Measurements from ENCODE around the gene TENM3.

Gene TENM3

GRCh38 chr4:182832352-182833120 is 589.3 kb downstream of the TENM3 start:
- no peaks in the 10 kb centered on the region for H3K79me2 ChIP-seq (ENCODE audit: insufficient read depth, low read length)
- no peaks in the 10 kb centered on the region; the same call in 1 of the 2 replicates for H3K27me3 ChIP-seq (ENCODE audit: insufficient read depth, low read length)
- no peak overlapping the region for H3K27ac ChIP-seq (ENCODE audit: low read depth, low read length, poor library complexity, severe bottlenecking)
- H3K4me1 ChIP-seq (ENCODE audit: insufficient read depth, low read length, severe bottlenecking), result no peaks in the 10 kb centered on the region
- H3F3A ChIP-seq (ENCODE audit: insufficient read depth, low read length), result no peaks in the 10 kb centered on the region
- no peak overlapping the region for H2AFZ ChIP-seq (ENCODE audit: low read length)
- H3K9me2 ChIP-seq (ENCODE audit: low read depth, low read length), result no peaks in the 10 kb centered on the region
- TF ChIP-seq EZH2 (IDR thresholded peaks at IDR 0.05; ENCODE audit: borderline replicate concordance, low read length), result no peak
- no peak for TF ChIP-seq CTCF (IDR thresholded peaks at IDR 0.05; ENCODE audit: low read length)
- H3K36me3 ChIP-seq (ENCODE audit: insufficient read depth, low read length), result no peaks in the 10 kb centered on the region
- H3K9me3 ChIP-seq (ENCODE audit: low read length), result no peaks in the 10 kb centered on the region
- no peak overlapping the region for H3K9ac ChIP-seq (ENCODE audit: low read length)
- H3K4me2 ChIP-seq (ENCODE audit: low read length), result no peak overlapping the region
- no peaks in the 10 kb centered on the region for H4K20me1 ChIP-seq (ENCODE audit: insufficient read depth, low read length)
- no peak overlapping the region for H3K4me3 ChIP-seq (ENCODE audit: low read depth, low read length, poor library complexity, severe bottlenecking)

DNA sequence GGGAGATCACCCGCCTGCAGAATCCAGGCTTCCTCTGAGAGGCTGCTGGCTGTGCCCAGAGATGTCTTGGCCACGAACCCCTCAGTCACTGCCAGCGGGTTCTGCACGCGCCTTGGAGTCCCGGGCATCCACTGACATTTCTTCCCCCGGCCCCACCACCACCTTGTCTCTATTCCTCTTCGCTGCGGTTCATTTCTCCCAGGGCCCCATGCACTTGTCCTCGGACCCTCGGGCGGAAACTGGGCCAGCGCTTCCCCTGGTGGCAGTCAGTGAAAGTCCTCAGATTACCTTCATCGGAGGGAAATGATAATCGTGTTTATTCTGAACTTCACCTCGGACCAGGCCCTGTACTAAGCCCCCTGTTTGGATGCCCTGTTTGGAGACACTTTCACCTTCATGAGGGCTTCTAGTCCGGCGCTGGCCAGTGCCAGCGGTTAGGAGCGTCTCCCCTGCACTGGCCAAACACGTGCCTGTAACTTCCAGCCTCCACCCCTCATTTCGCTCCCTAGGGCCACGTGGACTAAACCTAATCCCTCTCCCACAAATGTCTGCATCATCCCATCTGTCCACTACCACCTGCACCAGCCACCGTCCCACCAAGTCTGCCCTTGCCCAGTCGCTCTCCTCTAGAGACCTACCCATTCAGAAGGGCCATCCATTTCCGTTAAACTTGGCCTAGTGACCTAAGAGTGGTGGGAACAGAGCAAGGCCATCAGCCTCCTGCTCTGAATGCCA is 592.0 kb downstream of the TENM3 start:
- no peaks in the 10 kb centered on the region for H3K4me1 ChIP-seq (ENCODE audit: insufficient read depth, low read length, severe bottlenecking)
- no peak overlapping the region for H3K27ac ChIP-seq (ENCODE audit: low read depth, low read length, poor library complexity, severe bottlenecking)
- no peak for TF ChIP-seq CTCF (IDR thresholded peaks at IDR 0.05; ENCODE audit: low read length)
- H3K27me3 ChIP-seq (ENCODE audit: insufficient read depth, low read length), result no peaks in the 10 kb centered on the region; the same call in 1 of the 2 replicates
- no peaks in the 10 kb centered on the region for H4K20me1 ChIP-seq (ENCODE audit: insufficient read depth, low read length)
- H3K36me3 ChIP-seq (ENCODE audit: insufficient read depth, low read length), result no peaks in the 10 kb centered on the region
- no peaks in the 10 kb centered on the region for H3K9me2 ChIP-seq (ENCODE audit: low read depth, low read length)
- H3K9me3 ChIP-seq (ENCODE audit: low read length), result no peaks in the 10 kb centered on the region
- no peaks in the 10 kb centered on the region for H3F3A ChIP-seq (ENCODE audit: insufficient read depth, low read length)
- no peak overlapping the region for H3K4me2 ChIP-seq (ENCODE audit: low read length)
- H2AFZ ChIP-seq (ENCODE audit: low read length), result no peak overlapping the region
- no peak overlapping the region for H3K4me3 ChIP-seq (ENCODE audit: low read depth, low read length, poor library complexity, severe bottlenecking)
- H3K79me2 ChIP-seq (ENCODE audit: insufficient read depth, low read length), result no peaks in the 10 kb centered on the region
- no peak overlapping the region for H3K9ac ChIP-seq (ENCODE audit: low read length)

GRCh38 chr4:182837831-182838230 is 594.6 kb downstream of the TENM3 start:
- Histone ChIP-seq H3K36me3 (ENCODE audit: insufficient read depth, low read length) (no peaks in the 10 kb centered on the region), H3K9me2 (ENCODE audit: low read depth, low read length) (no peaks in the 10 kb centered on the region), H3K9me3 (ENCODE audit: low read length) (no peaks in the 10 kb centered on the region), H2AFZ (ENCODE audit: low read length) (no peak overlapping the region), H3K4me1 (ENCODE audit: insufficient read depth, low read length, severe bottlenecking) (no peaks in the 10 kb centered on the region), H3K27ac (ENCODE audit: low read depth, low read length, poor library complexity, severe bottlenecking) (no peak overlapping the region), H4K20me1 (ENCODE audit: insufficient read depth, low read length) (no peaks in the 10 kb centered on the region), H3K4me2 (ENCODE audit: low read length) (no peak overlapping the region), H3K4me3 (ENCODE audit: low read depth, low read length, poor library complexity, severe bottlenecking) (no peak overlapping the region), H3K9ac (ENCODE audit: low read length) (no peak overlapping the region), H3K79me2 (ENCODE audit: insufficient read depth, low read length) (no peaks in the 10 kb centered on the region), H3K27me3 (ENCODE audit: insufficient read depth, low read length) (no peaks in the 10 kb centered on the region; the same call in 1 of the 2 replicates), H3F3A (ENCODE audit: insufficient read depth, low read length) (no peaks in the 10 kb centered on the region)
- TF ChIP-seq CTCF (IDR thresholded peaks at IDR 0.05; ENCODE audit: low read length) (no peak), EZH2 (IDR thresholded peaks at IDR 0.05; ENCODE audit: borderline replicate concordance, low read length) (no peak)
